Naive B cell (primary cell): ENCODE measurements around the gene ME3. TPM values are rescaled to one million over a fixed set of nuclear protein-coding genes. Genes with fewer than 3 reads are reported as not detected.
"Not testable (repeated sequence)": the region's sequence is repeated elsewhere in the genome, so short reads cannot be mapped to it uniquely, and the experiment has no call there.

Experiments
- ATAC-seq, 2 donors: fragments of 150-1000 bp; cut with Tn5 transposase; 2 replicates each; pipeline ENCODE4 v1.10.0; 2021; ENCODE audit warnings: low read depth in 2 of 2, mild to moderate bottlenecking in 2 of 2, moderate library complexity in 2 of 2
- DNase-seq: peaks from one replicate; pipeline ENCODE4 v3.0.0; 2022
- H3K27ac Mint-ChIP-seq, 6 donors: one replicate each; pipeline ENCODE4 v1.8.0; 2020 to 2022; ENCODE audit warnings: mild to moderate bottlenecking in 6 of 6, mixed read lengths in 6 of 6, moderate library complexity in 5 of 6, inconsistent platforms in 2 of 6
- H3K27me3 Mint-ChIP-seq, 3 donors: one replicate each; pipeline ENCODE4 v1.8.0; 2021 to 2022; ENCODE audit warnings: mixed read lengths in 3 of 3, mild to moderate bottlenecking in 1 of 3
- H3K36me3 Mint-ChIP-seq, 2 donors: one replicate each; pipeline ENCODE4 v1.8.0; 2020 to 2022; ENCODE audit warnings: mixed read lengths in 2 of 2, inconsistent platforms in 1 of 2, mild to moderate bottlenecking in 1 of 2
- H3K4me1 Mint-ChIP-seq, 3 donors: one replicate each; pipeline ENCODE4 v1.8.0; 2020 to 2022; ENCODE audit warnings: mixed read lengths in 3 of 3, inconsistent platforms in 1 of 3, mild to moderate bottlenecking in 1 of 3, moderate library complexity in 1 of 3
- H3K4me3 Mint-ChIP-seq, 8 donors: one replicate each; pipeline ENCODE4 v1.8.0; 2020 to 2022; ENCODE audit warnings: mild to moderate bottlenecking in 8 of 8, mixed read lengths in 8 of 8, moderate library complexity in 8 of 8, inconsistent platforms in 2 of 8
- H3K9me3 Mint-ChIP-seq, 7 donors: one replicate each; pipeline ENCODE4 v1.8.0; 2020 to 2022; ENCODE audit warnings: mixed read lengths in 7 of 7, mild to moderate bottlenecking in 5 of 7, inconsistent platforms in 2 of 7, moderate library complexity in 1 of 7
- polyA plus RNA-seq, 6 donors: library from polyadenylated mRNA; unstranded; fragments of 300-500 nt; fragmentation: Illumina TruSeq; gene quantifications; one replicate each; pipeline ENCODE4 v1.2.3, GENCODE V29; 2021; ENCODE audit warnings: low read depth in 6 of 6

Gene ME3
- polyA plus RNA-seq, 6 donors from 2014 or later, result not detected

DNA sequence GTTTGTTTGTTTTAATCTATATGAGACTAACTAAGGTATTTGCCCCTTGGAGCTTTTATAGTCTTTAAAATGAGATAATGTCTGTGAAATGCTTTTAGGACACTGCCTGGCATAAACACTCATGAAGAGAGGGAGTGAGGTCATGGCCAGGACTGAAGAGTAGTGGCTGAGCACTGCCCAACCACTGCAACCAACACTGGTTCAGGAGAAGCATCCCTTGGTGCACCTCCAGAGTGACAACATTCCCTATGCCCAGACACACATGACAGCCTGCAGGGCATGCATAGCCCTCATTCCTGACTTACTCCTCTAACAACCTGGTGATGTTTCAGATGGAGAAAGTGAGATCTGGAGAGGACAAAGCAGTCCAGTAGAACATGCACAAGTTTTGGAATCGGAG lies 36.1 kb downstream of the ME3 start:
- Mint-ChIP-seq H3K36me3 (no peaks in the 10 kb centered on the region), H3K27me3 (no peaks in the 10 kb centered on the region)
- DNase-seq, result no peak

DNA sequence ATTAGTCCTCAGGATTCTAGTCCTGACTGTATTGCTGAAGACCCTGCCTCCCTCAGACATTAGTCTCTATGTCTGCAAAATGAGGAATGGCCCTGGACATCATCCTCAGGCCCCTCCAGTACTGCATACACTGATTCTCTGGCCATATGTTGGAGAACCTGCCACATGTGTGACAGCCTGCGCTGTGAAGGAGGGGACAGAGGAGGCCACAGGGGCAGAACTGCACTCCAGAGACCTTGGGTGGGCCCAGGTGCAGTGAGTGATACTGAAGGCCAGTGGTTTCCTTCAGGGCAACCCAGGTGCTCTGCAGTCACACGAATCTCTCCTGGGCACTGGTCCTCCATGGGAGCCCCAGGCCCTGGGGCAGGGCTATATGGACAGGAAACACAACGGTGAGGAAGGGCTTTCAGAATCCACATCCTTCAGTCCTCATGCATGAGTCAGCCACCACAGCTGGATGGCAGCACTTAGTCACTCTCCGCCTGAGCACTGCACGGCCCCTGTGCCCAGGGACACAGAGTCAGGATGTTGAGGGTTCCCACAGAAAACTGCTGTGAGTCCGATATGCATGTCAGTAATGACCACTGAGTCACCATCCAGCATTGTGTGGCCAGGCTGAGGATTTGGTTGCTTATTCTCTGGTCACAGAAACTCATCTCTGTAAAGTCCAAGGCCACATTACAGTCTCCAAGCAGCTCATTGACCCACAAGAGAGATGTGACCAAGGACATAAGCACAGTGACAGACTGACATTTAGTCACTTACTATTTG lies 39.7 kb downstream of the ME3 start:
- no peaks in the 10 kb centered on the region for H3K27me3 Mint-ChIP-seq
- no peaks in the 10 kb centered on the region for H3K36me3 Mint-ChIP-seq
- no peak for DNase-seq
- H3K4me3 Mint-ChIP-seq, result no peak overlapping the region
- ATAC-seq, result no peak
- no peaks in the 10 kb centered on the region for H3K9me3 Mint-ChIP-seq
- H3K4me1 Mint-ChIP-seq, result no peaks in the 10 kb centered on the region
- peak overlapping the region in 1 of 6 donors; percentile 25 for H3K27ac Mint-ChIP-seq

More for the DNA sequence above, 36.1 kb downstream of the ME3 start:
- Mint-ChIP-seq H3K27ac (no peak overlapping the region), H3K4me3 (no peak overlapping the region), H3K9me3 (peaks cover 0 to 4% (median 0%) of the 10 kb centered on the region in 7 donors), H3K4me1 (no peaks in the 10 kb centered on the region)
- no peak for ATAC-seq

DNA sequence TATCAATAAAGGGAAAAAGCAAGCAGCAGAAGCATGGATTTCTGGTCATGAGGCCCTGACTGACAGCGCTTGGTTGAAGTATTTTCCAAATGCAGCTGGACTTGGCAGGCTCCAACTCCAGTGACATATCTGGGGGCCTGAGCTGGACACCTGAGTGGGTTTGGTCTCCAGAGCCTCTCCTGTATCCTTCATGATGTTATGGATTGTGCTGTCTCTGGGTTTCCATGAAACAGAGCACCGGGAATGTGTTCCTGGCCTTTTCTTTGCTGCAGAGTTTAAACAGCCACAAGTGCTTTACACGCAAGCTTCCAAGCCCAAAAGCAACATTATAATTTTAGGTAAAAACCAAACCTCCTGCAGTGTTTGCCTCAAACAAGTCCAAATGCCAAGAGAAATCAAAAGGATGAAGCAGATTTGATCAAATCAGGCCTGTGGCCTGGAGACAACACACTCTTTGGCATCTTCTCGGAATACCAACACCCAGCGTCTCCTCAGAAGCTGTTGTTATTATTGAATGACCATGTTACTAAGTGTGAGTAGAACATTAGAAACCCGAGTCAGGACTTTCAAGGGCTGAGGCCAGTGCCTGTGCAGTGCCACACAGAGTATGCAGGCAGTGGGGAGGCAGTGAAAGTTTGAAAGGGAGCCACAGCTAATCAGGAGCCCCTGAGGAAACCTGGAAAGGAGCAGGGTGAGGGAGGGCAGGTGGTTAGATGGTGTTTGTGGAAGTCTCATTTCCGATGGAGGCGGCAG lies 42.0 kb downstream of the ME3 start:
- H3K27ac Mint-ChIP-seq, result no peak overlapping the region
- no peaks in the 10 kb centered on the region for H3K9me3 Mint-ChIP-seq
- DNase-seq (no peak), ATAC-seq (no peak)
- H3K4me3 Mint-ChIP-seq, result no peak overlapping the region
- no peaks in the 10 kb centered on the region for H3K4me1 Mint-ChIP-seq
- H3K36me3 Mint-ChIP-seq, result no peaks in the 10 kb centered on the region
- H3K27me3 Mint-ChIP-seq, result no peaks in the 10 kb centered on the region

DNA sequence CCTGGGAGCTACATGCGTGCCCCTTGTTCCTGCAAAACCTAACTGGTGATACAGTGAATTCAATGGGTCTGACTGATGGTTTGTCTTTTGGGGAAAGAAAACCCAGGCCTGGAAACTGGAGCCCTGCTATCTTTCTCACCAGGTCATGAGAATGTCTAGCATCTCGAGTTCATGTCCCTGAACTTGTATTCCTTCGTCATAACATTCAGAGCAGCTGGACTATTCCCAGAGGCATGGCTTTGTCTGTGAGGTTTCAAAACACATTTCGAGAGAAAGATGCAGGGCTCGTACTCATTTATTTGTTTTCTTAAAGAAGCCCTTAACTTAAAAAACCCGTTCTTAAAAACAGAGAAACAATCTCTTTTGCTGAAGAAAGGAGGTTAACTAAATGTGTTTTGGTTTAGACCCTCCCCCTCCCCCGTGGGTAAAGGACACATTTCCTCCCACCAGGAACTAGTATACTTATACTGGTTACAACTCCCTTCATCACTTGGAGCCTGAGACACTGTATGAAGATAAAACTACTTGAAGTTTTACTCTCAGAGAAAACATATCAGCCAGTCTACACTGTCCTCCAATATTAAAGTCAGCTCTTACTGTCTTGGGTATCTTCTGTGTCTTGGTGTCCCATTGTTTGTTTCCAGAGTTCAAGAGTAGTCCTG lies 43.2 kb downstream of the ME3 start:
- H3K4me3 Mint-ChIP-seq, result no peak overlapping the region
- no peak for ATAC-seq
- H3K27ac Mint-ChIP-seq, result no peak overlapping the region
- DNase-seq, result no peak
- no peaks in the 10 kb centered on the region for H3K27me3 Mint-ChIP-seq
- H3K4me1 Mint-ChIP-seq, result no peaks in the 10 kb centered on the region
- no peaks in the 10 kb centered on the region for H3K9me3 Mint-ChIP-seq
- H3K36me3 Mint-ChIP-seq, result no peaks in the 10 kb centered on the region

DNA sequence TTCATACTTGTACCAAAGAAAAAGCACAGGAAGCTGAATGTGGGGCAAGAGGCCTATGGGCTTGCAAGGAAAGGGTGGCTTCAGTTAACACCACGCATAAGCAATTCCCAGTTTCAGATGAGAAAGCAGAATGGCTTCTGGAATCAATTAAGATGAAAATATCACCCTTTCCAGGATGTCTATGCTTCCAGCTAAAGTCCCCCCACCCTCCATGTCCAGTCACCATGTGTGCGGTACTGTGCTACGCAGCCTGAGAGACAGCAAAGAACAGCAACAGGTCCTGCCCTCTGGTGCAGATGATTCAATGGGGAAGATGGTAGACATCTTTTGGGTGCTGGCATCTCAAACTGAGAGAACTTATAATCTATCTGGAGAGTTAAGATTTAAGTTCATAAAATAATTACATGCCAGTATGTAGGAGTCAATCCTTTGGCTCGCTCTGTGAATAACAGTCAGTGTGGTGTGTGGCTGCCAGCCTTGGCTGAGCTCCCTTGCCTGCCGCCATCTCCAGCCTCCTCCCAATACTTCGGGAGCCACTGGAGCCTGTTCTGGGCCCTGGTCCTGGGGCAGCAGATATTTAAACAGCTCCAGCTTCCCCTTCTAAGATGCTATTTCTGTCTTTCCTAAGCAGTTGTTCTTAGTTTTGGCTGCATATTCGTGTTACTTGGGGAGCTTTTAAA lies 44.5 kb downstream of the ME3 start:
- peak overlapping the region in 1 of 6 donors; percentile 46 for H3K27ac Mint-ChIP-seq
- DNase-seq, result no peak
- no peaks in the 10 kb centered on the region for H3K9me3 Mint-ChIP-seq
- no peak overlapping the region for H3K4me3 Mint-ChIP-seq
- ATAC-seq, result no peak
- H3K27me3 Mint-ChIP-seq, result no peaks in the 10 kb centered on the region
- H3K36me3 Mint-ChIP-seq, result no peaks in the 10 kb centered on the region
- H3K4me1 Mint-ChIP-seq, result no peaks in the 10 kb centered on the region

DNA sequence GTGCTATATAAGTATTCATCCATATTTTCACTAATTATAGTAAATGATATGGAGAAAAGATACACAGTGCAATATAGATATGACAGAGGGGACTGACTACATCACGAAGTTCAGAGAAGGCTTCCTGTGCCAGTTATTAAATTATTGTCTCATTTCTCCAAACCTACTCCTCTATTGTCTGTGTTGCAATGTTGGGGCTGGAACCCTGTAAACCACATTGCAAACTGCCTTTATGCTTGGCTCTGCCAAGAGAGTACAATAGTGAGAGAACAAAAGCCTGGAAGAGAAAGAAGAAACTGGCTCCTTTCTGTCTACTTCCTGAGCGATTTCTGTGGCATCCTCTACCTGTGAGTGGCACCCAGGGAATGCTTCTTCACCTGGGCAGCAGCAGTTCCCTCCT lies 46.4 kb downstream of the ME3 start:
- peaks cover 0 to 5% (median 0%) of the 10 kb centered on the region in 7 donors for H3K9me3 Mint-ChIP-seq
- no peak overlapping the region for H3K4me3 Mint-ChIP-seq
- DNase-seq (no peak), ATAC-seq (no peak)
- no peaks in the 10 kb centered on the region for H3K36me3 Mint-ChIP-seq
- H3K27ac Mint-ChIP-seq, result no peak overlapping the region
- peaks cover 0 to 5% (median 0%) of the 10 kb centered on the region in 3 donors for H3K27me3 Mint-ChIP-seq
- no peaks in the 10 kb centered on the region for H3K4me1 Mint-ChIP-seq

DNA sequence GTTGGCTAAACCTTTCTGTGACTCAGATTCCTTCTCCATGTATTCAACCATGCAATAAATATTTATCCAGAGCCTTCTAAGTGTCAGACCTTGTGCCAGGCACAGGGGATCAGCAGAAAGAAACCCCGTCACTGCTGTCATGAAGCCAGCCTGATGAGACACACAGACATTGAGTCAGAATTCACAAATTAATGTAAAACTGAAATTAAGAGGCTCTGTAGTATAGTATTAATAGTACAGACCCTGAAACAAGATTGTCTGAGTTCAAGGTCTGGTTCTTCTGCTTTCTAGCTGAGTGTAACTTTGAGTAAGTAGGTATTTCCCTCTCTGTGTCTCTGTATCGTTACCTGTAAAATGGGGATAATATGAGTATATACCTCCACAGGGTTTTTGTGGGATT lies 46.9 kb downstream of the ME3 start:
- peaks cover 0 to 5% (median 0%) of the 10 kb centered on the region in 3 donors for H3K27me3 Mint-ChIP-seq
- ATAC-seq (no peak), DNase-seq (no peak)
- H3K4me1 Mint-ChIP-seq, result no peaks in the 10 kb centered on the region
- H3K27ac Mint-ChIP-seq, result no peak overlapping the region
- no peaks in the 10 kb centered on the region for H3K36me3 Mint-ChIP-seq
- H3K9me3 Mint-ChIP-seq, result peaks cover 0 to 5% (median 0%) of the 10 kb centered on the region in 7 donors
- H3K4me3 Mint-ChIP-seq, result no peak overlapping the region

DNA sequence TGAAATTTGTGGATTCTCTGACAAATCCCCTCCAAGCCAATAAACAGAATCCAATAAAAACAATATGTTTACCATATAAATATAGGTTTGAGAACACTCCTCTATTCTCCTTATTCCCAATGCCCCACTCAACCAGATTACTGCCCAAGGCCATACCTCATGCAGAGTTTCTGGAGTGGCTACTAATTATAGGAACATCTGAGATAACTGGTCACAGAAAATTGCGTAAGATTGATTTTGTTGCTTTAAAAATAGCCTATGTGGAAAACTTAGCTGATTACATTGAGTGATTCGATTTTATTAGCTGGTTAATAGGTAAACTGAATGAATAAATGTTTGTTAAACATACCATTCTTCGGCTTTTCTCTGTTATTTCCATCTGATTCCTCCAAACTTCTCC lies 48.0 kb downstream of the ME3 start:
- H3K4me3 Mint-ChIP-seq, result no peak overlapping the region
- no peak for ATAC-seq
- no peaks in the 10 kb centered on the region for H3K4me1 Mint-ChIP-seq
- peaks cover 0 to 12% (median 3%) of the 10 kb centered on the region in 7 donors for H3K9me3 Mint-ChIP-seq
- no peak for DNase-seq
- H3K27ac Mint-ChIP-seq, result no peak overlapping the region
- H3K36me3 Mint-ChIP-seq, result no peaks in the 10 kb centered on the region
- peaks cover 0 to 5% (median 0%) of the 10 kb centered on the region in 3 donors for H3K27me3 Mint-ChIP-seq

DNA sequence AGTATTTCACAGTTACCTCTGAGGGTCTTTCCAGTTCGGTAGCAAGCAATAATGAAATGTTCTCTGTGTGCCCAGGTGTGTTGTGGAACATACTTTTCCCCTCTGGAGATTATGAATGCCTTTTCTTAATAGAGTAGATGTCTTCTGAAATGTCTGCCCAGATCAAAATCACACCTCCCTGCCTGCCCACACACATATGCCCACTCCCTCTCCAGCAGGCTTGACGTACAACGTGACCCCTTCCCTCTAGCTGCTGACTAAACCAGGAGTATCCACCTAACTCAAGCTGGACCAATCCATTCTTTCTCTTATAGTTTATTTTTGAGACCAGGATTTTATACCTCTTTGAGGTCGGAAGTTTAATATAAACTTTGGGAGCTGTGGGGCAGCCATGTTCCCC lies 48.7 kb downstream of the ME3 start:
- Mint-ChIP-seq H3K9me3 (peaks cover 0 to 19% (median 8%) of the 10 kb centered on the region in 7 donors), H3K4me1 (no peaks in the 10 kb centered on the region), H3K27ac (no peak overlapping the region), H3K27me3 (peaks cover 0 to 5% (median 0%) of the 10 kb centered on the region in 3 donors), H3K36me3 (no peaks in the 10 kb centered on the region), H3K4me3 (no peak overlapping the region)
- DNase-seq (no peak), ATAC-seq (no peak)

DNA sequence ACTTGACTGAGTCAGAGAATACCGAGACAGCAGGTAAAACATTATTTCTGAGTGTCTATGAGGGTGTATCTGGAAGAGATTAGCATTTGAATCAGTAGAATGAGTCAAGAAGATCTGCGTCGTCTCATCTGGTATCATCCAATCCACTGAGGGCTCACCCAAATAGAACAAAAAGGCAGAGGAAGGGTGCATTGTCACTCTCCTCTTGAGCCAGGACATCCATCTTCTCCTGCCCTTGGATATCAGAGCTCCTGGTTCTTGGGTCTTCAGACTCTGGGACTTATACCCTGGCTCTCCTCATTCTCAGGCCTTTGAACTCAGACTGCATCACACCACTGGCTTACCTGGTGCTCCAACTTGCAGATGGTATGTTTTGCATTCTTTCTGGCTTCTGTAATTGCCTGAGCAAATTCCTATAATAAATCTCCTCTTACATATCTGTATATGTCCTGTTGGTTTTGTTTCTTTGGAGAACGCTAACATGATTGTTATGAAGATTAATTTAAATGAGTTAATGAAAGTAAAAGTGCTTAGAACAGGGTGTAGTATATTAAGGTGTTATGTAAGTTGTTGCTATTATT lies 49.3 kb downstream of the ME3 start:
- peaks cover 0 to 20% (median 9%) of the 10 kb centered on the region in 7 donors for H3K9me3 Mint-ChIP-seq
- no peaks in the 10 kb centered on the region for H3K4me1 Mint-ChIP-seq
- no peak for DNase-seq
- no peak for ATAC-seq
- no peak overlapping the region for H3K27ac Mint-ChIP-seq
- H3K27me3 Mint-ChIP-seq, result peaks cover 0 to 5% (median 0%) of the 10 kb centered on the region in 3 donors
- H3K4me3 Mint-ChIP-seq, result no peak overlapping the region
- no peaks in the 10 kb centered on the region for H3K36me3 Mint-ChIP-seq

DNA sequence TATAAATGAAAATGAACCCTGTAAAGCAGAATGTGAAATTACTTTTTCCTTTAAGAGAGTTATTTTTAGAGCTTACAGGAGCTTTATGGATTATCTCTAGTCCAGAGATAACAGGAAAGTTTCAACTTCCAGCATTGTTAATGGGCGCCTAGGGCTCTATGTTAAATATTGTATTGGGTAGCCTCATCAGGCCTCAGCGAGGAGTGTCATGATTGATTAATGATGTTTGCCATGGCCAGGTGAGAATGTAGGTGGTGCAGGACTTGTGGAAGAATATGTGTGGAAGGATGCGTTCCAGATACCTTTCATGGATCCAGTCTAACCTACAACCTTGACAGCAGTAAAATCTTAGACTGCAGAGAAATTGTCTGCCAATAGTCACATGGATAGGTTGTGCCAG lies 50.6 kb downstream of the ME3 start:
- H3K9me3 Mint-ChIP-seq, result peaks cover 0 to 26% (median 12%) of the 10 kb centered on the region in 7 donors
- ATAC-seq, result no peak
- H3K36me3 Mint-ChIP-seq, result no peaks in the 10 kb centered on the region
- H3K27me3 Mint-ChIP-seq, result peaks cover 0 to 5% (median 0%) of the 10 kb centered on the region in 3 donors
- no peaks in the 10 kb centered on the region for H3K4me1 Mint-ChIP-seq
- no peak for DNase-seq
- H3K27ac Mint-ChIP-seq, result no peak overlapping the region
- no peak overlapping the region for H3K4me3 Mint-ChIP-seq

DNA sequence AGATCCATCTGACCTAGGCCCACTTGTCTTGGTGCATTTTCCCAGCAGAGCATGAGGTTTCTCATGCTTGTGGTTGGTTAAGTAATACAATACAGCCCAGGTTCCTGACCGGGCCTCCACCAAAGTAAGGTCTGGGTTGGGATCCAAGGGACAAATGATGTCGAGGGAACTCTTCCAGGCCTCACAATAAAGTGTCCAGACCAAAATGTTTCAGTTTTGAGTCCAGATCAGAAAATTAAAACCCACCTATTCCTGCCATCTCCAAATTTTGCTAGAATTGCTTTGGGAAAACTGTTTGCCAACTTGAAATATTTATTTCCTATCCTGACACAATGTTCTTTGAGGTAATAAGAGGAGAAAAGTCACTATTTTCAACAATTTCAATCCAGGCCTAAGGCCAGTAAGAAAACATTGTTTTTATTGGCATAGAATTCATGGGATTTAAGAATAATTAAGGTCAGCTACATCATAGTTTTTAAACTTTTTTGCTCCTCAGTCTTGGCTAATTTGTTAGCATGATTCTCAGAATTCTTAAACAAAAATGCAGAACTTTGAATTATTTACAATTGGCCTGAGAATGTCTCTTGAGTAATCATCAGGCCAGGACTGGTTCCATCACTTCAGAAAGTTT lies 51.4 kb downstream of the ME3 start:
- Mint-ChIP-seq H3K9me3 (peaks cover 0 to 31% (median 16%) of the 10 kb centered on the region in 7 donors), H3K4me3 (no peak overlapping the region), H3K27ac (no peak overlapping the region), H3K27me3 (peaks cover 0 to 5% (median 0%) of the 10 kb centered on the region in 3 donors), H3K36me3 (no peaks in the 10 kb centered on the region), H3K4me1 (no peaks in the 10 kb centered on the region)
- ATAC-seq (no peak), DNase-seq (no peak)

DNA sequence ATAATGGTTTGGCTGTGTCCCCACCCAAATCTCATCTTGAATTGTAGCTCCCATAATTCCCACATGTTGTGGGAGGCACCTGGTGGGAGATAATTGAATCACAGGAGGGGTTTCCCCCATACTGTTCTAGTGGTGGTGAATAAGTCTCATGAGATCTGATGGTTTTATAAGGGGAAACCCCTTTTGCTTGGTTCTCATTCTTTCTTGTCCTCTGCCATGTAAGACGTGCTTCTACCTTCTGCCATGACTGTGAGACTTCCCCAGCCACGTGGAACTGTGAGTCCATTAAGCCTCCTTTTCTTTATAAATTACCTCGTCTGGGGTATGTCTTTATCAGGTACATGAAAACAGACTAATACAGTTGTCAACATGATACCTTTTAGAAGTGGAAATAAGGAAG lies 53.0 kb downstream of the ME3 start:
- not testable (repeated sequence) for H3K27ac Mint-ChIP-seq, H3K4me3 Mint-ChIP-seq, H3K4me1 Mint-ChIP-seq, H3K36me3 Mint-ChIP-seq, H3K27me3 Mint-ChIP-seq, DNase-seq, ATAC-seq
- peaks cover 0 to 46% (median 16%) of the 10 kb centered on the region in 7 donors for H3K9me3 Mint-ChIP-seq
